Measurements from ENCODE around the gene DPH6.
"Not testable (repeated sequence)": the region's sequence is repeated elsewhere in the genome, so short reads cannot be mapped to it uniquely, and the experiment has no call there.

Gene DPH6, protein sequence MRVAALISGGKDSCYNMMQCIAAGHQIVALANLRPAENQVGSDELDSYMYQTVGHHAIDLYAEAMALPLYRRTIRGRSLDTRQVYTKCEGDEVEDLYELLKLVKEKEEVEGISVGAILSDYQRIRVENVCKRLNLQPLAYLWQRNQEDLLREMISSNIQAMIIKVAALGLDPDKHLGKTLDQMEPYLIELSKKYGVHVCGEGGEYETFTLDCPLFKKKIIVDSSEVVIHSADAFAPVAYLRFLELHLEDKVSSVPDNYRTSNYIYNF

DNA sequence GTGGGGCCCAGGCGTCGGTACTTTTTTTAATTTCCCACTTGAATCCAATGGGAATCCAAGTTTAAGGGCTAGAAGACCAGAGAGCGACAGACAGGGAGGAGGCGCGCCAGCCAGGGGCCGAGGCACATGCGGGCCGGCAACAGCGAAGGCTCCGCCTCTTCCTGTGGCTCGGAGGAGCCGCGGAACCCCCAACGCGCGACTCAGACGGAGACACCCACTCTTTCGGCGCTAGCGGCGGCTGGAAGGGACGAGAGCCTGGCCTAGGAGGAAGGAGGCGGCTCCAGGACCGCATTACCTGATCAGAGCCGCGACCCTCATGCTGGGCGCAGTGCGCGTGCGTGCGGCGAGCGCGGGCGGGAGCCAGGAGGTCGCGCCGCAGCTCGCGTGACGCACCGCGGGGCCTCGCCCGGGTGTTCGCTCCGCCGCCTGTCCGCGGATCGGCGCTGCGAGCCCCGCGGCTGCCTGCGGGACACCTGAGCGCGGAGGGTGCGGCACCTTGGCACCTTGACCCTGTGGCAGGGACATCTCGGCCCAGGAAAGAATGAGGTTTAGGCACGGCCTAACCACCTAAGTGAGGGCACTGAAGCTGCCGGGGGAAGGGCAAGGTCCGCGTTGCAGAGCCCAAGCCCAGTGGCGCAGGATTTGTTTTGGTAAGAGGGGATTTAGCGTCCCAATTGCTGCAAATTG is at the start of gene DPH6:
Gene DPH6 (minus strand): TSS at position 342 of the 687 bp plus-strand sequence. CDS start 24 bp downstream, at position 318.
- peak; percentile 63 for DNase-seq

- DNase-seq: no peak
These were observed 49.7 kb upstream of the DPH6 start for GRCh38 chr15:35595656-35596055.

GRCh38 chr15:35591987-35592386 is 46.0 kb upstream of the DPH6 start:
- DNase-seq: not testable (repeated sequence)

DNA sequence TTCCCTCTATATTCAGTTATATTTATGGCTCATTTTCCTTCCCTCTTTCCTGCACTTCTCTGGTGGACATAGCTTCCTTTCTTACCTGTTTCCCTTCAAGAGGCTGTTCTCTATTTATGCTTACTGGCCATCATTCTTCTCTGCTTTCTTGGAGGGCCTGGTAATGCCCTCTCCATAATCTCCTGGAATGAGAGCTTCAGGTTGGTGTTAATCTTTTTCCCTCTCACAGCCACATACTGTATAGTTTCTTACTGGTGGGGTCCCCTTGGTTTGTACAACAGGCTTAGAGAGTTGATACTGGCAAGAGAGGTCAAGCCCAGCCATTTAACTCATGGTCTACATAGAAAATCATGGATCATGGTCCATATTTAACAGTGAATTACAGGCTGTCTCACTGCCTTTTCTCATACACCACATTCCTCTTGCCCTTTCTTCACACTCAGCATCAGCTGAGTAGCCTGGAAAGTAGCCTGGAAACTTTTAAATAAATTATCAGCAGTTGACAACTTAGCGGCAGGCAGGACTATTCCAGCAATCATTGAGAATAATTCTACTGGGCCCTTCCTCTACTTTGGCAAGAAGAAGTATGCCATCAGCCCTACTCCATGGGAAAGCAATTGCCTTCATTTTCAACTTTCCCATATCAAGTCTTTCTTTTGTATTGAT is 38.0 kb upstream of the DPH6 start:
- DNase-seq: no peak

GRCh38 chr15:35580606-35581005 is 34.6 kb upstream of the DPH6 start:
- DNase-seq: no peak

- DNase-seq: no peak
These were observed 21.4 kb upstream of the DPH6 start for GRCh38 chr15:35567392-35567791.

GRCh38 chr15:35566991-35567390 is 21.0 kb upstream of the DPH6 start:
- DNase-seq: peak; percentile 36

DNA sequence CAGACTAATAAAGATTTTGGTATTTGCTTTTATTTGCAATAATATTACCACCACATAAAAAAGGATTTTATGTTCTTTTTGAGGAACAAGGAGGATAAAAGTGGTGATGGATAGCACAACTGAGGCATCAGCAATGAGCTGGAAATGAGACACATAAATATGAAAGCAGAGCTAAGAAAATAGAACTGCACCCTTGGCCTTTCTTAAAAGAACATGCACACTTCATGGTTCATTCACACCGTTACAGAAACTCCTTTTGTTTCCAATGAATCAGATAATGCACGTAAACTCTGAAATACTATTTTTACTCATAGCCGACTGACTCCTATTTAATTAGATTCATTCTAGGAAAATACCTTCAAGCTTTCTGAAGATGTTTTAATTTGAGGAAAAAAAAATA is 19.9 kb upstream of the DPH6 start:
- DNase-seq: no peak

DNA sequence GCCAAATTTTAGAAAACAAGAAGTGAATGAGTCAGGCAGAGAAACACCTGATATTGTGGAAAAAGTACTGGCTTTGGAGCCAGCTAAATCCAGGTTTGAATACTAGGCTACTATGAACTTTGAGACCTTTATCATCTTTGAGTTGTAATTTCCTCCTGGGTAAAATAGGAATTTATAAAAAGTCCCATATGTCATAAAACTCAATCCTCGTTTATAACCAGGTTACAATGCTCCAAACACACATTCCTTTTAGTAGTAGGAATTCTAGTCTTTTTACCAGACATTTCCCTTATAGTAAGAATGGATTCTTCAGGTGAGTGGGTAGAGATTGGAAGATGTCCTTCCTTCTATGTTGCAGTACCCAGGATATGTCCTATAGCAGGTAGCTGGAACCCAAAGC is 16.7 kb upstream of the DPH6 start:
- no peak for DNase-seq

- DNase-seq: no peak
These were observed 15.3 kb upstream of the DPH6 start for GRCh38 chr15:35561308-35561707.

GRCh38 chr15:35560870-35561269 is 14.9 kb upstream of the DPH6 start:
- DNase-seq: no peak

DNA sequence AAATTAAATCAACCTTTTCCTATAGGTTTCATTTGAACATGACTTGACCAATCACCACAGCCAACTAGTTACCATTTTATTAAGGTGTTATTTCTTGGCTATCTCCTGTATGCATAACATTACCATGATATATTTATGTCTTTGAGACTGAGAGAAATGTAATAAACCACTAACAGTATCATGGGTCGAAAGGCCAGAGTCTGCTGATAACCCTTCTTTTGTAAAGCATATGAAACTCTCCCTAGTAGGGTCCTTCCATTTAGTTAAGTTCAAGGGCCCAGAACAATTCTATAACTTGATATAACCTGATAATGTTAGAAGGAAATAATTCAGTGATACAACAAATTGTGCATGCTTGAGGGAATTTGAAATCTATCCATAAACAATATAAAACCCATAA is 14.3 kb upstream of the DPH6 start:
- DNase-seq: no peak

GRCh38 chr15:35559683-35560082 is 13.7 kb upstream of the DPH6 start:
- no peak for DNase-seq

DNA sequence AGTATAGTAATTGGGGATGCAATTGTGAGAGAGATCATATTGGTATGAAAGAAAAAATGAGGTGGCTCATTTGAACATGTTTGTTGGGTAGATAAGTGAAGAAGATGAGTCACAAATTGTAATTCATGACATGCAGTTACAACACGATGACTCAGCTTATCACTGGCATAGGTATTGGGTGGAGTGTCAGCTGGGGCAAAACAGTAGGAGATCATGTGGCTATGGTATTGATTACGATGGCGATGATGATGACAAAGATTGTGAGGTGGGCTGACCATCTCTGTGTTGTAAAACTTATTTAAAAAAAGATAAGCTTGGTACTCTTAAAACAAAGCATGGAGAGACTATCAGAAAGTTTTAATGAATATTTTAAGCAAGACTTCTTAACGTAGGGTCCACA is 11.6 kb upstream of the DPH6 start:
- no peak for DNase-seq

GRCh38 chr15:35557012-35557411 is 11.0 kb upstream of the DPH6 start:
- no peak for DNase-seq

DNA sequence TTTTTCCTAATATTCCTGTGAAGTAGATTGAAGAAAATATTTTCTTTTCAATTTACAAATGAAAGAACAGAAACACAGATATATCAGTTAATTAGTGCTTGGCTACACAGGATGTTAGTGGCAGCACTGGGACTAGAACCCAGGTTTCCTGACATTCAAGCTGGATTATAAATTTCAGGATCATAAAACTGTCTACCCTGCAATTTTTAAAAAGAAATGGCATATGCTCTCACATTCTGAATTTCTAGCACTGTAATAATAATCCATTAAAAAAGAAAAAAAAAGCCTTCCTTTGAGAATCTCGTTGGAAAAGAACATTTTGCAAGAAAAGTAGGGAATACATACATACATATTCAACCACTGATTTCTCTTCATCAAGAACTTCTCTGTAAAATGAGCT is 9.3 kb upstream of the DPH6 start:
- DNase-seq: no peak

DNA sequence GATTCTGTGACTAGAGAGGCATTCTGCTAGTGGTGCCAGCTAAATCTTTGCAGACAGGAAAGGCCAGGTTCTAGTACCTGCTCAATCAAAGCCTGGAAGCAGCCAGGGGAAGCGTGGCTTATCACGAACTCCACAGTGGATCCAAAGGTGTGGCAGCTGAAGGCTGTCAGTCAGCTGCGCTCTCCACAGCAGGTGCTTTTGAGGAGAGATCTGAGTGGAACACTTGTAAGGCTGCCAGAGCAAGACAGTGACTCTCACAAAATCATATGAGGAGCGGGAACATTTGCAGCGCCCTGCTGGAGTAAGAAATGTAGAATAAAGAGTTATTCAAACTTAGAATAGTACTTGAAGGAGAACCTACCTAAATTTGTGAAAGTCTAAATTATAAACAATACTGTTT is 5.0 kb upstream of the DPH6 start:
- no peak for DNase-seq

GRCh38 chr15:35549567-35549966 is 3.6 kb upstream of the DPH6 start:
- DNase-seq: no peak

DNA sequence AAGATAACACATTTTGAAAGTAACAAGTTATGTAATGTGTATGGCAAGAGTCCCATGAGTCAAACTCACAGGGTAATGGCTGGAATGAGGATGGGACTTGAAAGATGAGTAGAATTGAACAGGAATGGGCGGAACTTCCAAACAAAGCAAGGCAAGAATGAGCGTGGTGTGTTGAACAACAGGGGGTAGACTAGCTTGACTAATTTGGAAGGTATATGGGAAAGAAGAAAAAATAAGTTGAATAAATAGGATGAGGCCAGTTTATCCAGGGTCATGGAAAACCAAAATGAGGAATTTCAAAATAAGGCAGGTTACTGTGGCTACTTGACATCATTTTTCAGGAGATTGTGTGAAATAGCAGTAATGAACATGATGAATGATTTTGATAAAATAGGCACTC is 2.5 kb upstream of the DPH6 start:
- no peak for DNase-seq

DNA sequence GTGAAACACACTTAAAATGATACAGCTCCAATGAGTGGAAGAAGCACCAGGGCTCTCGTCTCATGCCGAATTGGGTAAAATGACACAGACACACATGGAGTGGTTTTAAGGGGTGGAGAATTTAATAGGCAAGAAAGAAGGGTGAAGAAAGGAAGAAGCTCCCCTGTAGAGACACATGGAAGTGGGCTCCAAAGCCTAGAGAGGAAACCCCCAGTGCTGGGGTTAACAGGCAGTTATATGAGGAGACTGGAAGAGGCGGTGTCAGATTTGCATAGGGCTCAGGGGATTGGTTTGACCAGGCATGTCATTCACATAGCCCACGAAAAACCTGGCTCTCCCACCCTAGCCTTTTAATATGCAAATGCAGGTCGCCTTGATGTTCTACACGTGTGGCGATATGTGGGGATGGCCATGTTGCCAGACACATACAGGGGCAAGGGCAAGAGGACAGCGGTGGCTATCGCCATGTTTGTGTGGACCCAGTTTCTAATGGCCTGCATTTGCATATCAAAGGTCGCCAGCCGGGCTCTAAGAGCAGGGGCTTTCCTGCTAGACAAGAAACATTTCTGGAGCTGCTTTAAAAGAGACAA is 1.9 kb upstream of the DPH6 start:
- DNase-seq: no peak

GRCh38 chr15:35546511-35547381 is 781 bp upstream of the DPH6 start:
- DNase-seq: no peak

DNA sequence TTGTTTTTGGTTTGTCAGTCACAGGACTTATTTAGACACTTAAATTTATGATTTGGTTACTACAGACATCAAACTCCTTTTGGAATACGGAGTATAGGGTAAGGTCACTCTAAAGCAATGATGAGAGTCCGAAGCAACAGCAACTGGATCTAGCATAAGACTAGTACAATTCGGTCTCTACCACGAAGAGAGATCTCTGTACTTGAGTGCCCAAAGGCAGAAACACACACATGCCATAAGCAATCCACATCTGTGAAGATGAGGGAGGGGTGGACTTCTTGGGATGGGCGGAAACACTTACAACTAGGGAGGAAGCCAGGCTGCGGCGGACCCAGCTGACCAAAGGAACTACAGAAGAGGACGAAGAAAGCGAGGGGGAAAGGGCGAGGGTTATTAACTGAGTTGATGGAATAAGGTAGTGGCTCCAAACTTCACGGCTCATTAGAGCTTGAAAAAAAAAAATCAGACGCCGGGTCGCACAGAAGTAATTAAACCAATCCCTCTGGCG is 595 bp downstream of the DPH6 start:
- DNase-seq: peak; percentile 39

DNA sequence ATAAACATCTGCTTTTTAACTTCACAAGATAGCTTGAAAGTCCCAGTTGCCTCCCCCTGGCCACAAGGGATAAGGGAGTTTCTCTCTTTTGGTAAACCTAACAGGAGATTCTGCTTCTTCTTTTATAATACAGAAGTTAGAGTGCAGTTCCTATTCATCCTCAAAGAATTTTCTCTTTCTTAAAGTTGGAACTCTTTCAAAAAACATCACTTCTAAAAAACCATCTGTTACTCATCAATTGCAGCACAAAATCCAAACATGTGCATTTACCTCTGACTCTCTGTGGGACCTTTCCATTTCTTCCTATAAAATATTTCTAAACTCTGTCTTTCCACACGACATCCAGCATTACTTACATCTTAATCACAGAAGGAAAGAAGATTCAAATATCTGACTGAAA is 5.1 kb downstream of the DPH6 start:
- DNase-seq: no peak
